Measurements from ENCODE around the gene FANCE.
"Not testable (repeated sequence)": the region's sequence is repeated elsewhere in the genome, so short reads cannot be mapped to it uniquely, and the experiment has no call there.

The FANCE gene

GRCh38 chr6:35435074-35435837 is 16.9 kb upstream of the FANCE start:
- Histone ChIP-seq H3K4me1 (ENCODE audit: insufficient read depth, low read length) (no peaks in the 10 kb centered on the region), H3K9me3 (ENCODE audit: insufficient read depth, low read depth, low read length) (0 out of 2 replicates have a peak, but pooled peaks cover 2% of the 10 kb centered on the region), H3K9ac (ENCODE audit: low read depth, low read length) (no peak overlapping the region), H3K4me3 (ENCODE audit: low read length) (no peak overlapping the region), H3K27ac (ENCODE audit: low read length) (no peak overlapping the region), H3K36me3 (ENCODE audit: insufficient read depth, low read depth, low read length) (no peaks in the 10 kb centered on the region), H3K27me3 (ENCODE audit: insufficient read depth, low read length) (no peaks in the 10 kb centered on the region)

- Histone ChIP-seq H3K27me3 (ENCODE audit: insufficient read depth, low read length) (no peaks in the 10 kb centered on the region), H3K9ac (ENCODE audit: low read depth, low read length) (no peak overlapping the region), H3K27ac (ENCODE audit: low read length) (no peak overlapping the region), H3K4me1 (ENCODE audit: insufficient read depth, low read length) (no peaks in the 10 kb centered on the region), H3K4me3 (ENCODE audit: low read length) (no peak overlapping the region), H3K9me3 (ENCODE audit: insufficient read depth, low read depth, low read length) (no peaks in the 10 kb centered on the region), H3K36me3 (ENCODE audit: insufficient read depth, low read depth, low read length) (no peaks in the 10 kb centered on the region)
Measured at GRCh38 chr6:35436071-35436857, 15.9 kb upstream of the FANCE start.

- not testable (repeated sequence) for H3K9me3 ChIP-seq (ENCODE audit: insufficient read depth, low read depth, low read length); H3K4me1 ChIP-seq (ENCODE audit: insufficient read depth, low read length); H3K27ac ChIP-seq (ENCODE audit: low read length); H3K27me3 ChIP-seq (ENCODE audit: insufficient read depth, low read length); H3K4me3 ChIP-seq (ENCODE audit: low read length); H3K36me3 ChIP-seq (ENCODE audit: insufficient read depth, low read depth, low read length); H3K9ac ChIP-seq (ENCODE audit: low read depth, low read length)
Measured at GRCh38 chr6:35438378-35439065, 13.6 kb upstream of the FANCE start.

GRCh38 chr6:35439308-35439707 is 12.8 kb upstream of the FANCE start:
- Histone ChIP-seq H3K9me3 (ENCODE audit: insufficient read depth, low read depth, low read length) (no peaks in the 10 kb centered on the region), H3K4me3 (ENCODE audit: low read length) (no peak overlapping the region), H3K9ac (ENCODE audit: low read depth, low read length) (no peak overlapping the region), H3K27ac (ENCODE audit: low read length) (no peak overlapping the region), H3K27me3 (ENCODE audit: insufficient read depth, low read length) (no peaks in the 10 kb centered on the region), H3K36me3 (ENCODE audit: insufficient read depth, low read depth, low read length) (no peaks in the 10 kb centered on the region), H3K4me1 (ENCODE audit: insufficient read depth, low read length) (no peaks in the 10 kb centered on the region)

GRCh38 chr6:35441205-35441604 is 10.9 kb upstream of the FANCE start:
- H3K27me3 ChIP-seq (ENCODE audit: insufficient read depth, low read length): no peaks in the 10 kb centered on the region
- no peaks in the 10 kb centered on the region for H3K9me3 ChIP-seq (ENCODE audit: insufficient read depth, low read depth, low read length)
- no peak overlapping the region for H3K27ac ChIP-seq (ENCODE audit: low read length)
- no peak overlapping the region for H3K4me3 ChIP-seq (ENCODE audit: low read length)
- H3K4me1 ChIP-seq (ENCODE audit: insufficient read depth, low read length): no peaks in the 10 kb centered on the region
- H3K36me3 ChIP-seq (ENCODE audit: insufficient read depth, low read depth, low read length): no peaks in the 10 kb centered on the region
- no peak overlapping the region for H3K9ac ChIP-seq (ENCODE audit: low read depth, low read length)

- no peaks in the 10 kb centered on the region for H3K9me3 ChIP-seq (ENCODE audit: insufficient read depth, low read depth, low read length)
- H3K36me3 ChIP-seq (ENCODE audit: insufficient read depth, low read depth, low read length): no peaks in the 10 kb centered on the region
- no peak overlapping the region for H3K4me3 ChIP-seq (ENCODE audit: low read length)
- H3K27me3 ChIP-seq (ENCODE audit: insufficient read depth, low read length): no peaks in the 10 kb centered on the region
- no peaks in the 10 kb centered on the region for H3K4me1 ChIP-seq (ENCODE audit: insufficient read depth, low read length)
- H3K9ac ChIP-seq (ENCODE audit: low read depth, low read length): no peak overlapping the region
- no peak overlapping the region for H3K27ac ChIP-seq (ENCODE audit: low read length)
Measured at GRCh38 chr6:35441642-35442041, 10.5 kb upstream of the FANCE start.

GRCh38 chr6:35442693-35443092 is 9.4 kb upstream of the FANCE start:
- Histone ChIP-seq H3K9ac (ENCODE audit: low read depth, low read length) (no peak overlapping the region), H3K4me1 (ENCODE audit: insufficient read depth, low read length) (no peaks in the 10 kb centered on the region)

GRCh38 chr6:35443341-35444030 is 8.7 kb upstream of the FANCE start:
- Histone ChIP-seq H3K4me1 (ENCODE audit: insufficient read depth, low read length) (no peaks in the 10 kb centered on the region), H3K4me3 (ENCODE audit: low read length) (no peak overlapping the region), H3K36me3 (ENCODE audit: insufficient read depth, low read depth, low read length) (no peaks in the 10 kb centered on the region), H3K27ac (ENCODE audit: low read length) (no peak overlapping the region), H3K9ac (ENCODE audit: low read depth, low read length) (no peak overlapping the region), H3K9me3 (ENCODE audit: insufficient read depth, low read depth, low read length) (no peaks in the 10 kb centered on the region), H3K27me3 (ENCODE audit: insufficient read depth, low read length) (no peaks in the 10 kb centered on the region)

More at GRCh38 chr6:35442693-35443092, 9.4 kb upstream of the FANCE start:
- Histone ChIP-seq H3K9me3 (ENCODE audit: insufficient read depth, low read depth, low read length) (no peaks in the 10 kb centered on the region), H3K27ac (ENCODE audit: low read length) (no peak overlapping the region), H3K4me3 (ENCODE audit: low read length) (no peak overlapping the region), H3K36me3 (ENCODE audit: insufficient read depth, low read depth, low read length) (no peaks in the 10 kb centered on the region), H3K27me3 (ENCODE audit: insufficient read depth, low read length) (no peaks in the 10 kb centered on the region)

GRCh38 chr6:35445691-35446090 is 6.4 kb upstream of the FANCE start:
- no peak overlapping the region for H3K9ac ChIP-seq (ENCODE audit: low read depth, low read length)
- no peak overlapping the region for H3K4me3 ChIP-seq (ENCODE audit: low read length)
- no peaks in the 10 kb centered on the region for H3K36me3 ChIP-seq (ENCODE audit: insufficient read depth, low read depth, low read length)
- H3K4me1 ChIP-seq (ENCODE audit: insufficient read depth, low read length): no peaks in the 10 kb centered on the region
- H3K27ac ChIP-seq (ENCODE audit: low read length): no peak overlapping the region
- H3K27me3 ChIP-seq (ENCODE audit: insufficient read depth, low read length): peaks cover 12% of the 10 kb centered on the region; the same call in 1 of the 2 replicates
- no peaks in the 10 kb centered on the region for H3K9me3 ChIP-seq (ENCODE audit: insufficient read depth, low read depth, low read length)

GRCh38 chr6:35448191-35448590 is 3.9 kb upstream of the FANCE start:
- Histone ChIP-seq H3K9ac (ENCODE audit: low read depth, low read length) (no peak overlapping the region), H3K4me1 (ENCODE audit: insufficient read depth, low read length) (peaks cover 8% of the 10 kb centered on the region; the same call in 1 of the 2 replicates), H3K27me3 (ENCODE audit: insufficient read depth, low read length) (peaks cover 17% of the 10 kb centered on the region), H3K27ac (ENCODE audit: low read length) (no peak overlapping the region), H3K36me3 (ENCODE audit: insufficient read depth, low read depth, low read length) (no peaks in the 10 kb centered on the region), H3K4me3 (ENCODE audit: low read length) (no peak overlapping the region), H3K9me3 (ENCODE audit: insufficient read depth, low read depth, low read length) (no peaks in the 10 kb centered on the region)

GRCh38 chr6:35449287-35449881 is 2.8 kb upstream of the FANCE start:
- Histone ChIP-seq H3K9ac (ENCODE audit: low read depth, low read length) (no peak overlapping the region), H3K27me3 (ENCODE audit: insufficient read depth, low read length) (peaks cover 22% of the 10 kb centered on the region), H3K9me3 (ENCODE audit: insufficient read depth, low read depth, low read length) (no peaks in the 10 kb centered on the region), H3K4me3 (ENCODE audit: low read length) (no peak overlapping the region), H3K4me1 (ENCODE audit: insufficient read depth, low read length) (peaks cover 19% of the 10 kb centered on the region; the same call in 1 of the 2 replicates), H3K27ac (ENCODE audit: low read length) (no peak overlapping the region), H3K36me3 (ENCODE audit: insufficient read depth, low read depth, low read length) (no peaks in the 10 kb centered on the region)

Data from iPS-20b (cell line).